HepG2 (cell line): Measurements from ENCODE around the gene RUSC1. TPM values are rescaled to one million over a fixed set of nuclear protein-coding genes. Genes with fewer than 3 reads are reported as not detected.
A peak's percentile ranks its signal among the peaks of the same experiment; 100 is the strongest.

Experiments used
- BCL3 ChIP-seq: sonication (generic); formaldehyde crosslinking; IDR thresholded peaks from 2 replicates; pipeline ENCODE4 v1.5.1; 2020; ENCODE audit warnings: mild to moderate bottlenecking, missing genetic modification reagents, moderate library complexity
- EP300 ChIP-seq, 3 experiments: sonication (generic) in 1 of 3; formaldehyde crosslinking in 1 of 3; IDR thresholded peaks; 2 replicates each; pipeline versions ENCODE4 v1.5.1 to v1.6.1; 2011 to 2020; ENCODE audit warnings: low read depth in 2 of 3, low read length in 2 of 3, borderline replicate concordance in 1 of 3, improper control_type of control experiment in 1 of 3, mild to moderate bottlenecking in 1 of 3, missing genetic modification reagents in 1 of 3, moderate library complexity in 1 of 3
- FOSL2 ChIP-seq: sonication (generic); formaldehyde crosslinking; IDR thresholded peaks from 2 replicates; pipeline ENCODE4 v1.4.0; 2020; ENCODE audit warnings: missing genetic modification reagents
- IKZF1 ChIP-seq: fragments of 450-650 bp; IDR thresholded peaks from 2 replicates; pipeline ENCODE4 v1.7.1; 2016
- IKZF5 ChIP-seq: IDR thresholded peaks from 2 replicates; pipeline ENCODE4 v1.6.1; 2018; ENCODE audit warnings: missing genetic modification reagents, mild to moderate bottlenecking, missing compliant biosample characterization
- KDM5A ChIP-seq: fragments of 200-600 bp; sonication (generic); IDR thresholded peaks from 2 replicates; pipeline ENCODE4 v1.7.0; 2018; ENCODE audit warnings: antibody characterized with exemption, mild to moderate bottlenecking, low read length, borderline replicate concordance
- NFKB2 ChIP-seq: sonication (generic); formaldehyde crosslinking; IDR thresholded peaks from 2 replicates; pipeline ENCODE4 v1.4.0; 2020; ENCODE audit warnings: missing genetic modification reagents, borderline replicate concordance
- NONO ChIP-seq, 2 experiments: fragments of 450-650 bp in 1 of 2; sonication (generic) in 1 of 2; formaldehyde crosslinking in 1 of 2; IDR thresholded peaks in 1 of 2; conservative IDR thresholded peaks in 1 of 2; 2 replicates each; pipeline versions ENCODE4 v1.6.1 to v1.8.0; 2017 to 2022; ENCODE audit warnings: mild to moderate bottlenecking in 1 of 2, missing genetic modification reagents in 1 of 2, moderate library complexity in 1 of 2
- SMAD1 ChIP-seq: sonication (generic); formaldehyde crosslinking; IDR thresholded peaks from 2 replicates; pipeline ENCODE4 v1.4.0; 2020; ENCODE audit warnings: missing genetic modification reagents, low read depth, mild to moderate bottlenecking, borderline replicate concordance
- TCF7 ChIP-seq: sonication (generic); IDR thresholded peaks from 2 replicates; pipeline ENCODE4 v1.6.1; 2016; ENCODE audit warnings: antibody characterized with exemption, low read depth
- ZBTB8A ChIP-seq: sonication (generic); formaldehyde crosslinking; IDR thresholded peaks from 2 replicates; pipeline ENCODE4 v1.4.0; 2020; ENCODE audit warnings: mild to moderate bottlenecking, low read depth, missing genetic modification reagents, borderline replicate concordance
- ZNF530 ChIP-seq: sonication (generic); formaldehyde crosslinking; IDR thresholded peaks from 2 replicates; pipeline ENCODE4 v1.5.0; 2020; ENCODE audit warnings: low read depth, mild to moderate bottlenecking, missing genetic modification reagents
- ZNF598 ChIP-seq: sonication (generic); formaldehyde crosslinking; IDR thresholded peaks from 2 replicates; pipeline ENCODE4 v1.5.1; 2020; ENCODE audit warnings: mild to moderate bottlenecking, missing genetic modification reagents, borderline replicate concordance
- ZNF605 ChIP-seq: sonication (generic); formaldehyde crosslinking; IDR thresholded peaks from 2 replicates; pipeline ENCODE4 v1.8.0; 2022; ENCODE audit warnings: mild to moderate bottlenecking, missing genetic modification reagents
- ZNF709 ChIP-seq: sonication (generic); formaldehyde crosslinking; IDR thresholded peaks from 2 replicates; pipeline ENCODE4 v1.5.0; 2020; ENCODE audit warnings: mild to moderate bottlenecking, missing genetic modification reagents
- polyA plus RNA-seq, 8 experiments: library from polyadenylated mRNA; depleted of rRNA in 3 of 8; stranded (reverse) in 7 of 8; unstranded in 1 of 8; fragments of >200 nt; fragmentation: Illumina TruSeq in 4 of 8; extraction: Trizol in 4 of 8; gene quantifications; 2 replicates each; pipeline versions ENCODE4 v1.2.1 to v1.2.3, GENCODE V29; 2011 to 2016; ENCODE audit warnings: low read depth in 4 of 8, missing spikeins in 1 of 8, mixed read lengths in 1 of 8; ENCODE audit not compliant: insufficient read depth in 1 of 8
- total RNA-seq, 5 experiments: library from RNA; depleted of rRNA; stranded (reverse); fragments of >200 nt; fragmentation: Illumina TruSeq; extraction: Trizol; gene quantifications; 2 replicates each; pipeline ENCODE4 v1.2.3, GENCODE V29; 2016; ENCODE audit warnings: low read depth in 1 of 5
- TF ChIP-seq, protein P1 (sequence below): IDR thresholded peaks from 2 replicates; pipeline ENCODE4 v1.6.1; 2016; ENCODE audit warnings: low read depth, control low read depth
- TF ChIP-seq, protein P2 (sequence below): IDR thresholded peaks from 2 replicates; pipeline ENCODE4 v1.4.0; 2020; ENCODE audit warnings: mild to moderate bottlenecking, missing genetic modification reagents
- TF ChIP-seq, protein P3 (sequence below): sonication (generic); formaldehyde crosslinking; IDR thresholded peaks from 2 replicates; pipeline ENCODE4 v1.4.0; 2020; ENCODE audit warnings: missing genetic modification reagents, mild to moderate bottlenecking, borderline replicate concordance

The RUSC1 gene
- total and polyA plus RNA-seq, 2 of the 13 experiments (the other 11 are each of a cell fraction or from before 2014, with no cell fraction given) = 18.7 to 20.4 TPM

GRCh38 chr1:155273343-155274245, 47.1 kb upstream of the RUSC1 start, which contains the start of gene CLK2 (continued):
- TF ChIP-seq, protein P1, sequence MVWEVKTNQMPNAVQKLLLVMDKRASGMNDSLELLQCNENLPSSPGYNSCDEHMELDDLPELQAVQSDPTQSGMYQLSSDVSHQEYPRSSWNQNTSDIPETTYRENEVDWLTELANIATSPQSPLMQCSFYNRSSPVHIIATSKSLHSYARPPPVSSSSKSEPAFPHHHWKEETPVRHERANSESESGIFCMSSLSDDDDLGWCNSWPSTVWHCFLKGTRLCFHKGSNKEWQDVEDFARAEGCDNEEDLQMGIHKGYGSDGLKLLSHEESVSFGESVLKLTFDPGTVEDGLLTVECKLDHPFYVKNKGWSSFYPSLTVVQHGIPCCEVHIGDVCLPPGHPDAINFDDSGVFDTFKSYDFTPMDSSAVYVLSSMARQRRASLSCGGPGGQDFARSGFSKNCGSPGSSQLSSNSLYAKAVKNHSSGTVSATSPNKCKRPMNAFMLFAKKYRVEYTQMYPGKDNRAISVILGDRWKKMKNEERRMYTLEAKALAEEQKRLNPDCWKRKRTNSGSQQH (CRISPR knock-in tag) = no peak
- TF ChIP-seq ZNF709 (CRISPR knock-in tag) = peak; percentile 87
- no peak for TF ChIP-seq NONO (IDR thresholded peaks at IDR 0.05)
- peak; percentile 90 for TF ChIP-seq NONO (CRISPR knock-in tag; conservative IDR thresholded peaks at IDR 0.05)
- TF ChIP-seq, protein P2, sequence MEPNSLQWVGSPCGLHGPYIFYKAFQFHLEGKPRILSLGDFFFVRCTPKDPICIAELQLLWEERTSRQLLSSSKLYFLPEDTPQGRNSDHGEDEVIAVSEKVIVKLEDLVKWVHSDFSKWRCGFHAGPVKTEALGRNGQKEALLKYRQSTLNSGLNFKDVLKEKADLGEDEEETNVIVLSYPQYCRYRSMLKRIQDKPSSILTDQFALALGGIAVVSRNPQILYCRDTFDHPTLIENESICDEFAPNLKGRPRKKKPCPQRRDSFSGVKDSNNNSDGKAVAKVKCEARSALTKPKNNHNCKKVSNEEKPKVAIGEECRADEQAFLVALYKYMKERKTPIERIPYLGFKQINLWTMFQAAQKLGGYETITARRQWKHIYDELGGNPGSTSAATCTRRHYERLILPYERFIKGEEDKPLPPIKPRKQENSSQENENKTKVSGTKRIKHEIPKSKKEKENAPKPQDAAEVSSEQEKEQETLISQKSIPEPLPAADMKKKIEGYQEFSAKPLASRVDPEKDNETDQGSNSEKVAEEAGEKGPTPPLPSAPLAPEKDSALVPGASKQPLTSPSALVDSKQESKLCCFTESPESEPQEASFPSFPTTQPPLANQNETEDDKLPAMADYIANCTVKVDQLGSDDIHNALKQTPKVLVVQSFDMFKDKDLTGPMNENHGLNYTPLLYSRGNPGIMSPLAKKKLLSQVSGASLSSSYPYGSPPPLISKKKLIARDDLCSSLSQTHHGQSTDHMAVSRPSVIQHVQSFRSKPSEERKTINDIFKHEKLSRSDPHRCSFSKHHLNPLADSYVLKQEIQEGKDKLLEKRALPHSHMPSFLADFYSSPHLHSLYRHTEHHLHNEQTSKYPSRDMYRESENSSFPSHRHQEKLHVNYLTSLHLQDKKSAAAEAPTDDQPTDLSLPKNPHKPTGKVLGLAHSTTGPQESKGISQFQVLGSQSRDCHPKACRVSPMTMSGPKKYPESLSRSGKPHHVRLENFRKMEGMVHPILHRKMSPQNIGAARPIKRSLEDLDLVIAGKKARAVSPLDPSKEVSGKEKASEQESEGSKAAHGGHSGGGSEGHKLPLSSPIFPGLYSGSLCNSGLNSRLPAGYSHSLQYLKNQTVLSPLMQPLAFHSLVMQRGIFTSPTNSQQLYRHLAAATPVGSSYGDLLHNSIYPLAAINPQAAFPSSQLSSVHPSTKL (CRISPR knock-in tag) = peak; percentile 42; the same call in 1 of the 2 replicates
- peak; percentile 74 for TF ChIP-seq IKZF5
- TF ChIP-seq IKZF1 = no peak
- TF ChIP-seq FOSL2 (CRISPR knock-in tag) = peak; percentile 34; the same call in 1 of the 2 replicates
- no peak for TF ChIP-seq ZBTB8A (CRISPR knock-in tag)
- TF ChIP-seq NFKB2 (CRISPR knock-in tag) = 0 out of 2 replicates have a peak, but pooled peaks have one; percentile 46
- TF ChIP-seq EP300 (IDR thresholded peaks at IDR 0.05; ENCODE audit: low read depth in 2 of 2, low read length in 2 of 2) = peak in 1 of 2 experiments; percentile 46; a peak in 1 of 4 replicates
- TF ChIP-seq EP300 (CRISPR knock-in tag; IDR thresholded peaks at IDR 0.05; ENCODE audit: borderline replicate concordance) = no peak
- TF ChIP-seq BCL3 (CRISPR knock-in tag) = peak; percentile 77; the same call in 1 of the 2 replicates
- no peak for TF ChIP-seq ZNF530 (CRISPR knock-in tag)
- peak; percentile 51; the same call in 1 of the 2 replicates for TF ChIP-seq ZNF605
- no peak for TF ChIP-seq ZNF598 (CRISPR knock-in tag)
- TF ChIP-seq TCF7 = no peak
- no peak; the same call in 1 of the 2 replicates for TF ChIP-seq KDM5A
- TF ChIP-seq, protein P3, sequence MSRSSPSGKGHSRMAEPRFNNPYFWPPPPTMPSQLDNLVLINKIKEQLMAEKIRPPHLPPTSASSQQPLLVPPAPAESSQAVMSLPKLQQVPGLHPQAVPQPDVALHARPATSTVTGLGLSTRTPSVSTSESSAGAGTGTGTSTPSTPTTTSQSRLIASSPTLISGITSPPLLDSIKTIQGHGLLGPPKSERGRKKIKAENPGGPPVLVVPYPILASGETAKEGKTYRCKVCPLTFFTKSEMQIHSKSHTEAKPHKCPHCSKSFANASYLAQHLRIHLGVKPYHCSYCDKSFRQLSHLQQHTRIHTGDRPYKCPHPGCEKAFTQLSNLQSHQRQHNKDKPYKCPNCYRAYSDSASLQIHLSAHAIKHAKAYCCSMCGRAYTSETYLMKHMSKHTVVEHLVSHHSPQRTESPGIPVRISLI (CRISPR knock-in tag) = no peak
- TF ChIP-seq SMAD1 (CRISPR knock-in tag) = peak; percentile 69; the same call in 1 of the 2 replicates
